Neural crest cell (in vitro differentiated cells): ENCODE results near the gene ERMAP. TPM values are rescaled to one million over a fixed set of nuclear protein-coding genes. Genes with fewer than 3 reads are reported as not detected.
A peak's percentile ranks its signal among the peaks of the same experiment; 100 is the strongest.

ENCODE experiments used
- DNase-seq: peaks from one replicate; pipeline ENCODE4 v3.0.0; 2021; ENCODE audit warnings: low read depth, mixed read lengths, low spot score
- H3K27ac Mint-ChIP-seq: one replicate; pipeline ENCODE4 v1.8.0; 2021; ENCODE audit warnings: mild to moderate bottlenecking, mixed read lengths; ENCODE audit not compliant: unreplicated experiment
- H3K27me3 Mint-ChIP-seq: 2 replicates; pipeline ENCODE4 v1.8.0; 2021; ENCODE audit warnings: low read depth, mild to moderate bottlenecking, mixed read lengths
- H3K36me3 Mint-ChIP-seq: 2 replicates; pipeline ENCODE4 v1.8.0; 2021; ENCODE audit warnings: low read depth, mild to moderate bottlenecking, mixed read lengths
- H3K4me1 Mint-ChIP-seq: 2 replicates; pipeline ENCODE4 v1.8.0; 2021; ENCODE audit warnings: mixed read lengths
- H3K4me3 Mint-ChIP-seq: one replicate; pipeline ENCODE4 v1.8.0; 2021; ENCODE audit warnings: mild to moderate bottlenecking, mixed read lengths
- H3K9me3 Mint-ChIP-seq: 2 replicates; pipeline ENCODE4 v1.8.0; 2021; ENCODE audit warnings: mixed read lengths
- CTCF ChIP-seq: fragments of 200-600 bp; sonication (generic); conservative IDR thresholded peaks from 2 replicates; pipeline ENCODE4 v1.5.0; 2021; ENCODE audit warnings: antibody characterized with exemption, mild to moderate bottlenecking
- total RNA-seq: library from RNA; stranded (reverse); gene quantifications from 2 replicates; pipeline ENCODE4 v1.2.1, GENCODE V29; 2021

Gene ERMAP
- total RNA-seq, 1 donor from 2014 or later: 8.8 TPM

- no peak for TF ChIP-seq CTCF
- Mint-ChIP-seq H3K9me3 (no peaks in the 10 kb centered on the region), H3K27me3 (no peaks in the 10 kb centered on the region), H3K4me3 (no peak overlapping the region), H3K4me1 (peaks cover 4% of the 10 kb centered on the region), H3K27ac (no peak overlapping the region), H3K36me3 (no peaks in the 10 kb centered on the region)
- DNase-seq: no peak
Observed at GRCh38 chr1:42886800-42887199, 69.9 kb downstream of the ERMAP start.

GRCh38 chr1:42887366-42887765 is 70.4 kb downstream of the ERMAP start:
- H3K27ac Mint-ChIP-seq: peak overlapping the region; percentile 62
- H3K27me3 Mint-ChIP-seq: no peaks in the 10 kb centered on the region
- H3K9me3 Mint-ChIP-seq: no peaks in the 10 kb centered on the region
- TF ChIP-seq CTCF: no peak
- no peaks in the 10 kb centered on the region for H3K36me3 Mint-ChIP-seq
- DNase-seq: no peak
- peaks cover 6% of the 10 kb centered on the region for H3K4me1 Mint-ChIP-seq
- no peak overlapping the region for H3K4me3 Mint-ChIP-seq

GRCh38 chr1:42888013-42888633 is 71.2 kb downstream of the ERMAP start:
- no peak for DNase-seq
- Mint-ChIP-seq H3K27me3 (no peaks in the 10 kb centered on the region), H3K36me3 (no peaks in the 10 kb centered on the region), H3K9me3 (no peaks in the 10 kb centered on the region), H3K27ac (peak overlapping the region; percentile 62), H3K4me1 (peaks cover 6% of the 10 kb centered on the region), H3K4me3 (no peak overlapping the region)
- no peak for TF ChIP-seq CTCF

- no peak for TF ChIP-seq CTCF
- DNase-seq: no peak
- Mint-ChIP-seq H3K36me3 (no peaks in the 10 kb centered on the region), H3K9me3 (peaks cover under 1% of the 10 kb centered on the region), H3K4me1 (peaks cover 6% of the 10 kb centered on the region), H3K4me3 (no peak overlapping the region), H3K27me3 (no peaks in the 10 kb centered on the region), H3K27ac (no peak overlapping the region)
Observed at GRCh38 chr1:42889264-42889663, 72.3 kb downstream of the ERMAP start.

GRCh38 chr1:42891465-42892138 is 74.7 kb downstream of the ERMAP start:
- Mint-ChIP-seq H3K36me3 (no peaks in the 10 kb centered on the region), H3K27ac (no peak overlapping the region), H3K4me1 (peaks cover 6% of the 10 kb centered on the region), H3K27me3 (peaks cover 5% of the 10 kb centered on the region), H3K4me3 (no peak overlapping the region), H3K9me3 (peaks cover 9% of the 10 kb centered on the region)
- TF ChIP-seq CTCF: no peak
- no peak for DNase-seq

Other genes starting within 250 kb of the ERMAP start
- gene PPIH, start 158.7 kb upstream of the ERMAP start, total RNA-seq: 69.2 and 75.2 TPM in 2 replicates
- 1,242 and 1,309 TPM in 2 replicates for gene YBX1, start 134.7 kb upstream of the ERMAP start, total RNA-seq
- gene CLDN19, start 76.9 kb upstream of the ERMAP start, total RNA-seq: 0.14 and 0.19 TPM in 2 replicates
- 77.2 and 88.6 TPM in 2 replicates for gene P3H1, start 50.1 kb upstream of the ERMAP start, total RNA-seq
- 9.7 and 13.6 TPM in 2 replicates for gene C1orf50, start 49.9 kb upstream of the ERMAP start, total RNA-seq
- 0.70 and 0.91 TPM in 2 replicates for gene TMEM269, start 32.1 kb upstream of the ERMAP start, total RNA-seq
- 46.5 and 47.9 TPM in 2 replicates for gene SVBP, start 275 bp downstream of the ERMAP start, total RNA-seq
- gene ZNF691, start 29.5 kb downstream of the ERMAP start, total RNA-seq: 19.1 TPM in 2 replicates
- 254 and 265 TPM in 2 replicates for gene SLC2A1, start 141.7 kb downstream of the ERMAP start, total RNA-seq